HepG2 (cell line): ENCODE results near the gene RAB30. TPM values are rescaled to one million over a fixed set of nuclear protein-coding genes. Genes with fewer than 3 reads are reported as not detected.

ENCODE experiments used
- CCDC6 ChIP-seq: sonication (generic); formaldehyde crosslinking; IDR thresholded peaks from 2 replicates; pipeline ENCODE4 v1.8.1; 2022; ENCODE audit warnings: mild to moderate bottlenecking, missing genetic modification reagents, moderate library complexity
- EEA1 ChIP-seq: sonication (generic); formaldehyde crosslinking; IDR thresholded peaks from 2 replicates; pipeline ENCODE4 v1.5.1; 2020; ENCODE audit warnings: mild to moderate bottlenecking, missing genetic modification reagents, borderline replicate concordance
- GFI1 ChIP-seq: sonication (generic); formaldehyde crosslinking; IDR thresholded peaks from 2 replicates; pipeline ENCODE4 v1.5.0; 2020; ENCODE audit warnings: missing genetic modification reagents, mild to moderate bottlenecking, borderline replicate concordance
- HDAC2 ChIP-seq: sonication (generic); formaldehyde crosslinking; IDR thresholded peaks from 2 replicates; pipeline ENCODE4 v1.4.0; 2020; ENCODE audit warnings: missing genetic modification reagents
- KAT8 ChIP-seq: IDR thresholded peaks from 2 replicates; pipeline ENCODE4 v1.6.1; 2016; ENCODE audit warnings: missing genetic modification reagents, missing compliant biosample characterization
- KDM3A ChIP-seq: IDR thresholded peaks from 2 replicates; pipeline ENCODE4 v1.6.1; 2018; ENCODE audit warnings: low read depth, missing compliant biosample characterization
- NFE2L1 ChIP-seq: sonication (generic); formaldehyde crosslinking; IDR thresholded peaks from 2 replicates; pipeline ENCODE4 v1.4.0; 2020; ENCODE audit warnings: missing genetic modification reagents, mild to moderate bottlenecking, borderline replicate concordance
- NFIB ChIP-seq: sonication (generic); formaldehyde crosslinking; IDR thresholded peaks from 2 replicates; pipeline ENCODE4 v1.9.0; 2021; ENCODE audit warnings: missing genetic modification reagents, mild to moderate bottlenecking, borderline replicate concordance
- PHF5A ChIP-seq: IDR thresholded peaks from one replicate; pipeline ENCODE4 v1.6.1; 2018; ENCODE audit warnings: low read depth, missing genetic modification reagents; ENCODE audit not compliant: unreplicated experiment
- RBM22 ChIP-seq: fragments of 200-400 bp; formaldehyde crosslinking; optimal IDR thresholded peaks from 2 replicates; pipeline ENCODE3; 2017; ENCODE audit warnings: mild to moderate bottlenecking, low read length, moderate library complexity
- TAF15 ChIP-seq: fragments of 200-400 bp; formaldehyde crosslinking; IDR thresholded peaks from one replicate; pipeline ENCODE4 v1.6.1; 2018; ENCODE audit warnings: mild to moderate bottlenecking, low read depth, low read length; ENCODE audit not compliant: poor library complexity, severe bottlenecking
- ZFAT ChIP-seq: sonication (generic); formaldehyde crosslinking; conservative IDR thresholded peaks from 2 replicates; pipeline ENCODE4 v1.8.1; 2023; ENCODE audit warnings: missing genetic modification reagents, inconsistent platforms
- ZFYVE20 ChIP-seq: sonication (generic); formaldehyde crosslinking; IDR thresholded peaks from 2 replicates; pipeline ENCODE4 v1.8.0; 2023; ENCODE audit warnings: low read depth, mild to moderate bottlenecking, moderate library complexity, missing genetic modification reagents, borderline replicate concordance
- ZHX2 ChIP-seq, 2 experiments: sonication (generic) in 1 of 2; formaldehyde crosslinking in 1 of 2; IDR thresholded peaks; 2 replicates each; pipeline versions ENCODE4 v1.6.1 to v1.9.0; 2014 to 2022; ENCODE audit warnings: antibody characterized with exemption in 1 of 2, borderline replicate concordance in 1 of 2, inconsistent platforms in 1 of 2, low read depth in 1 of 2, missing genetic modification reagents in 1 of 2
- ZNF672 ChIP-seq: sonication (generic); formaldehyde crosslinking; IDR thresholded peaks from 2 replicates; pipeline ENCODE4 v1.8.1; 2022; ENCODE audit warnings: missing genetic modification reagents
- ZNF839 ChIP-seq: sonication (generic); formaldehyde crosslinking; IDR thresholded peaks from 2 replicates; pipeline ENCODE4 v1.4.0; 2020; ENCODE audit warnings: missing genetic modification reagents, mild to moderate bottlenecking, borderline replicate concordance
- polyA plus RNA-seq, 8 experiments: library from polyadenylated mRNA; depleted of rRNA in 3 of 8; stranded (reverse) in 7 of 8; unstranded in 1 of 8; fragments of >200 nt; fragmentation: Illumina TruSeq in 4 of 8; extraction: Trizol in 4 of 8; gene quantifications; 2 replicates each; pipeline versions ENCODE4 v1.2.1 to v1.2.3, GENCODE V29; 2011 to 2016; ENCODE audit warnings: low read depth in 4 of 8, missing spikeins in 1 of 8, mixed read lengths in 1 of 8; ENCODE audit not compliant: insufficient read depth in 1 of 8
- total RNA-seq, 5 experiments: library from RNA; depleted of rRNA; stranded (reverse); fragments of >200 nt; fragmentation: Illumina TruSeq; extraction: Trizol; gene quantifications; 2 replicates each; pipeline ENCODE4 v1.2.3, GENCODE V29; 2016; ENCODE audit warnings: low read depth in 1 of 5
- TF ChIP-seq, protein P1 (sequence below): sonication (generic); formaldehyde crosslinking; IDR thresholded peaks from 2 replicates; pipeline ENCODE4 v1.5.0; 2020; ENCODE audit warnings: mild to moderate bottlenecking, missing genetic modification reagents

The RAB30 gene
- total and polyA plus RNA-seq, 2 of the 13 experiments (the other 11 are each of a cell fraction or from before 2014, with no cell fraction given) = 3.7 to 5.0 TPM

DNA sequence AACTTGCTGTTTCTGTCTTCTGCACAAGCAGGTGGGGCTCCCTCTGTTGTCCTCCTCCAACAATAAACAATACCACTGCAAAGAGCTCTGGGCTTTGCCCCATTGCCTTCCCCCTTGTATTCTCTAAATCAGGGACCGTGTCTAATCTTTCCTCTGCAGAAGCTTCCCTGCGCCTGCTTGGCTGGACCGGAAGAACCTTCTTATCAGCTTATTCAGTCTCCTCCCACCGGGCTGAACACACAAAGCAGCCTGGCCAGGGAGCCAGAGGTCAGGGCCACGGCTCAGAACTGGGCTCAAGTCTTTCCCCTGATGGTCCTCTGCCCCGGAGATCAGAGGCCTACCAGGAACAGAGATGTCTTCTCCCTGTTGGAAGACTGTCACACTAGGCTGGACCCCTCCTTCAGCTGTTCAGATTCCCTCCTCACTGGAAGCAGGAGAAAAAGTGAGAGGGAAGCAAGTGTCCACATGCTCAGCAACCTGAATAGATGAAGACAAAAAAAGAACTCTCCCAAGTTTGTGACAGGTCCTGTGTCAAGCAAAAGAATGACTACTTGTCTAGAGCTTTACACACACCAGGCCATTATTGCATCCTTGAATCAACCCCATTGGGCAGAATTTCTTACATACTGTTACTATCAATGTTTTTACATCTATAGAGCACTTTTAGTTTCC, 63.7 kb downstream of the RAB30 start (continued):
- TF ChIP-seq TAF15 = no peak
- TF ChIP-seq ZNF839 = 0 out of 2 replicates have a peak, but pooled peaks have one; percentile 35
- 0 out of 2 replicates have a peak, but pooled peaks have one; percentile 65 for TF ChIP-seq CCDC6 (CRISPR knock-in tag)
- no peak for TF ChIP-seq ZFAT
- TF ChIP-seq NFIB (CRISPR knock-in tag) = no peak
- TF ChIP-seq ZNF672 (CRISPR knock-in tag) = no peak
- no peak for TF ChIP-seq NFE2L1
- no peak for TF ChIP-seq RBM22
- peak; percentile 91 for TF ChIP-seq GFI1 (CRISPR knock-in tag)
- TF ChIP-seq, protein P1, sequence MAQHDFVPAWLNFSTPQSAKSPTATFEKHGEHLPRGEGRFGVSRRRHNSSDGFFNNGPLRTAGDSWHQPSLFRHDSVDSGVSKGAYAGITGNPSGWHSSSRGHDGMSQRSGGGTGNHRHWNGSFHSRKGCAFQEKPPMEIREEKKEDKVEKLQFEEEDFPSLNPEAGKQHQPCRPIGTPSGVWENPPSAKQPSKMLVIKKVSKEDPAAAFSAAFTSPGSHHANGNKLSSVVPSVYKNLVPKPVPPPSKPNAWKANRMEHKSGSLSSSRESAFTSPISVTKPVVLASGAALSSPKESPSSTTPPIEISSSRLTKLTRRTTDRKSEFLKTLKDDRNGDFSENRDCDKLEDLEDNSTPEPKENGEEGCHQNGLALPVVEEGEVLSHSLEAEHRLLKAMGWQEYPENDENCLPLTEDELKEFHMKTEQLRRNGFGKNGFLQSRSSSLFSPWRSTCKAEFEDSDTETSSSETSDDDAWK (CRISPR knock-in tag) = no peak
- TF ChIP-seq HDAC2 = peak; percentile 95
- no peak for TF ChIP-seq ZFYVE20 (CRISPR knock-in tag)
- TF ChIP-seq ZHX2 (IDR thresholded peaks at IDR 0.05; ENCODE audit: low read depth) = no peak
- TF ChIP-seq ZHX2 (CRISPR knock-in tag; IDR thresholded peaks at IDR 0.05; ENCODE audit: borderline replicate concordance) = no peak
- peak; percentile 38 for TF ChIP-seq PHF5A (CRISPR knock-in tag)
- TF ChIP-seq KDM3A (CRISPR knock-in tag) = peak; percentile 73; the same call in 1 of the 2 replicates
- no peak for TF ChIP-seq EEA1 (CRISPR knock-in tag)
- peak; percentile 81; the same call in 1 of the 2 replicates for TF ChIP-seq KAT8 (CRISPR knock-in tag)
